K562 (cell line): ENCODE data around the gene LENEP. TPM values are rescaled to one million over a fixed set of nuclear protein-coding genes. Genes with fewer than 3 reads are reported as not detected.
A peak's percentile ranks its signal among the peaks of the same experiment; 100 is the strongest.

Experiments
- ASH1L ChIP-seq: fragments of 450-650 bp; IDR thresholded peaks from 2 replicates; pipeline ENCODE4 v1.6.1; 2018; ENCODE audit warnings: borderline replicate concordance, mild to moderate bottlenecking, low read depth; ENCODE audit not compliant: partially characterized antibody
- ATF4 ChIP-seq: fragments of 450-650 bp; formaldehyde crosslinking; IDR thresholded peaks from 2 replicates; pipeline ENCODE4 v1.4.0; 2022; ENCODE audit warnings: mild to moderate bottlenecking, moderate library complexity
- HINFP ChIP-seq: fragments of 450-650 bp; conservative IDR thresholded peaks from 2 replicates; pipeline ENCODE4 v1.6.1; 2016; ENCODE audit warnings: missing genetic modification characterization, low read depth, mild to moderate bottlenecking, control low read depth, missing compliant biosample characterization
- ILK ChIP-seq: fragments of 450-650 bp; IDR thresholded peaks from 2 replicates; pipeline ENCODE4 v1.6.1; 2016; ENCODE audit warnings: missing genetic modification characterization, low read depth, mild to moderate bottlenecking, missing compliant biosample characterization, moderate library complexity, borderline replicate concordance
- KLF13 ChIP-seq: fragments of 450-650 bp; IDR thresholded peaks from 2 replicates; pipeline ENCODE4 v1.6.1; 2016; ENCODE audit warnings: missing genetic modification characterization, low read depth, mild to moderate bottlenecking, missing compliant biosample characterization, moderate library complexity, borderline replicate concordance
- MBD2 ChIP-seq: sonication (generic); IDR thresholded peaks from 2 replicates; pipeline ENCODE4 v1.6.1; 2016; ENCODE audit warnings: low read depth, borderline replicate concordance
- POLR2H ChIP-seq: IDR thresholded peaks from 2 replicates; pipeline ENCODE4 v1.6.1; 2016; ENCODE audit warnings: missing genetic modification characterization, low read depth, mild to moderate bottlenecking, control low read depth, missing compliant biosample characterization, moderate library complexity
- RHOXF2B ChIP-seq: fragments of 250-450 bp; sonication (Bioruptor Pico); conservative IDR thresholded peaks from 2 replicates; pipeline ENCODE4 v1.5.1; 2021
- SRSF1 ChIP-seq: fragments of 200-400 bp; formaldehyde crosslinking; IDR thresholded peaks from 2 replicates; pipeline ENCODE4 v1.6.1; 2017; ENCODE audit warnings: mild to moderate bottlenecking, low read depth, low read length, moderate library complexity
- THAP12 ChIP-seq: fragments of 250-450 bp; sonication (Bioruptor Pico); IDR thresholded peaks from 2 replicates; pipeline ENCODE4 v1.9.0; 2021; ENCODE audit warnings: mild to moderate bottlenecking, inconsistent platforms
- ZNF217 ChIP-seq: sonication (generic); formaldehyde crosslinking; IDR thresholded peaks from 2 replicates; pipeline ENCODE4 v1.8.0; 2022; ENCODE audit warnings: mild to moderate bottlenecking, missing genetic modification reagents
- ZNF512 ChIP-seq: IDR thresholded peaks from 2 replicates; pipeline ENCODE4 v1.6.1; 2016; ENCODE audit warnings: missing genetic modification characterization, missing compliant biosample characterization
- ZNF518B ChIP-seq: fragments of 250-450 bp; sonication (Bioruptor Pico); IDR thresholded peaks from 2 replicates; pipeline ENCODE4 v1.5.0; 2021; ENCODE audit warnings: mild to moderate bottlenecking, moderate library complexity
- ZNF551 ChIP-seq: fragments of 250-450 bp; sonication (Bioruptor Pico); IDR thresholded peaks from 2 replicates; pipeline ENCODE4 v1.5.0; 2021; ENCODE audit warnings: mild to moderate bottlenecking, moderate library complexity
- ZNF707 ChIP-seq: fragments of 250-450 bp; sonication (Bioruptor Pico); conservative IDR thresholded peaks from 2 replicates; pipeline ENCODE4 v1.8.0; 2022; ENCODE audit warnings: inconsistent platforms, mild to moderate bottlenecking, moderate library complexity
- ZNF785 ChIP-seq: fragments of 250-450 bp; sonication (Bioruptor Pico); IDR thresholded peaks from 2 replicates; pipeline ENCODE4 v1.4.0; 2020; ENCODE audit warnings: mild to moderate bottlenecking
- polyA plus RNA-seq, 8 experiments: library from polyadenylated mRNA; depleted of rRNA in 4 of 8; stranded (reverse) in 5 of 8; unstranded in 3 of 8; fragments of >200 nt; fragmentation: Nextera tagmentation in 2 of 8; fragmentation: Illumina TruSeq in 1 of 8; extraction: Ambion mirVana in 2 of 8; extraction: Trizol in 1 of 8; gene quantifications; 2 replicates each; pipeline versions ENCODE4 v1.2.1 to v1.2.3, GENCODE V29; 2011 to 2014; ENCODE audit warnings: inconsistent platforms in 1 of 8, missing spikeins in 1 of 8
- total RNA-seq, 7 experiments: library from RNA; depleted of rRNA in 6 of 7; stranded (reverse); fragments of >200 nt in 6 of 7; fragmentation: Illumina TruSeq in 2 of 7; extraction: Trizol in 2 of 7; gene quantifications; 2 replicates each; pipeline versions ENCODE4 v1.2.1 to v1.2.3, GENCODE V29; 2011 to 2021; ENCODE audit warnings: low replicate concordance in 1 of 7

The LENEP gene
- total and polyA plus RNA-seq, 9 of the 15 experiments (the other 6 are each of a cell fraction or from before 2014, with no cell fraction given) = 0.23 to 0.87 (median 0.67) TPM; not detected in 5

- TF ChIP-seq THAP12 (CRISPR knock-in tag) = no peak; the same call in 1 of the 2 replicates
- peak; percentile 49 for TF ChIP-seq POLR2H (tag)
- TF ChIP-seq ZNF785 (CRISPR knock-in tag) = no peak
- no peak for TF ChIP-seq ZNF551 (CRISPR knock-in tag)
- no peak for TF ChIP-seq ASH1L
- TF ChIP-seq ZNF217 (CRISPR knock-in tag) = no peak
- no peak for TF ChIP-seq ZNF512
- TF ChIP-seq MBD2 = peak; percentile 82; the same call in 1 of the 2 replicates
- TF ChIP-seq ZNF707 = no peak
- no peak for TF ChIP-seq SRSF1
- TF ChIP-seq ZNF518B (CRISPR knock-in tag) = no peak
- TF ChIP-seq HINFP (tag) = no peak
- no peak for TF ChIP-seq ILK (tag)
- no peak for TF ChIP-seq ATF4 (CRISPR knock-in tag)
- TF ChIP-seq KLF13 (tag) = peak; percentile 37; the same call in 1 of the 2 replicates
- no peak; the same call in 1 of the 2 replicates for TF ChIP-seq RHOXF2B (CRISPR knock-in tag)
Measured at GRCh38 chr1:155000726-155001424, 7.5 kb downstream of the LENEP start (continued).
